Measurements from ENCODE around the gene VTI1B.
"Not testable (repeated sequence)": the region's sequence is repeated elsewhere in the genome, so short reads cannot be mapped to it uniquely, and the experiment has no call there.

Gene VTI1B, protein sequence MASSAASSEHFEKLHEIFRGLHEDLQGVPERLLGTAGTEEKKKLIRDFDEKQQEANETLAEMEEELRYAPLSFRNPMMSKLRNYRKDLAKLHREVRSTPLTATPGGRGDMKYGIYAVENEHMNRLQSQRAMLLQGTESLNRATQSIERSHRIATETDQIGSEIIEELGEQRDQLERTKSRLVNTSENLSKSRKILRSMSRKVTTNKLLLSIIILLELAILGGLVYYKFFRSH

DNA sequence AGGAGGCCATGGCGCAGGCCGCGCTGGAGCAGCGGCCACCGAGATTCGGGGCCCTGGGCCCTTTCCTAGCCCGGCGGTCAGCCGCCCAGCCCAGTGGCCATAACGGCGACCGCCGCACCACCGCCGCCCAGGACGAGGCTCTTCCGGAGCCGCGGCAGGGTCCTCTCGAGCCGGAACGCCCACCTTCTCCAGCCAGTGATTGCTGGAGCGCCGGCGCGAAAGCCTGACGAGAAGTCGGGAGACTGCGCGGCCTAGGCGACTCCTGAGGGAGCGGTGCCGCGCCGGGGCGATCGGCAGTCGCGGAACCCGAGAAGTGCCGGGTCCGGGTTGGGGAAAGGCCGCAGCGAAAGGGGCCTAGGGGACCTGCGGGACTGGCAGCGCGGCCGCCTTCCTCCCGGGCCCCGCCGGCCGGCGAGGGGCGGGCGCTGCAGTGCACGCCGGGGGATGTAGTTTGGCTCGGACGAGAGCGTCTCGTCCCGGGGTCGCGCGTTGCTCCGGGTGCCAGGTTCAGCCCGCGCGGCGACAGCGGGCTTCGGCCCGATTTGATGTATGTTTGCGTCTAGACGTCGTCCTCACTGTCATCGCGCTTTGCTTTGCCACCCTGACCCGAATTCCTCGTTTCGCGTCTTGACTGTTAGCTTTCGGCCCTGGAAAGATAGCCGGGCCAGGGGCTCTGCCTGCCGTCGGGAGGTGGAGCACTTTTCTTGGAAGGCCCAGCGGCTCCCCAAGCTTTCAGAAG lies at the start of gene VTI1B:
Gene VTI1B (minus strand): TSS at position 153 of the 739 bp plus-strand sequence. CDS start 143 bp downstream, at position 10.
- peak; percentile 68 for DNase-seq

DNA sequence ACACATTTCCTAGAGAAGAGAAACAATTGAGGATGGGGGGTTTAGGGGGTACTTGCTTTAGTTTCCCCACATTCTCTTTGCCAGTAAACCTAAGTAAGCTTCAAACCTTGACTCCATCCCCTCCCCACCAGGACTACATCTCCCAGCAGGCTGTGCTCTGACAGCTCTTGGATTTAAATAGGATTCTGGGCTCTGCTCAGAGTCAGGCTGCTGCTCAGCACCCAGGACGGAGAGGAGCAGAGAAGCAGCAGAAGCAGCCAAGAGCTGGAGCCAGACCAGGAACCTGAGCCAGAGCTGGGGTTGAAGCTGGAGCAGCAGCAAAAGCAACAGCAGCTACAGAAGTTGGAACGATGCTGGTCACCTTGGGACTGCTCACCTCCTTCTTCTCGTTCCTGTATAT lies 47.9 kb upstream of the VTI1B start:
- DNase-seq: no peak

GRCh38 chr14:67721875-67722274 lies 47.4 kb upstream of the VTI1B start:
- DNase-seq: no peak

- DNase-seq: no peak
These were observed 45.4 kb upstream of the VTI1B start for GRCh38 chr14:67719866-67720265.

DNA sequence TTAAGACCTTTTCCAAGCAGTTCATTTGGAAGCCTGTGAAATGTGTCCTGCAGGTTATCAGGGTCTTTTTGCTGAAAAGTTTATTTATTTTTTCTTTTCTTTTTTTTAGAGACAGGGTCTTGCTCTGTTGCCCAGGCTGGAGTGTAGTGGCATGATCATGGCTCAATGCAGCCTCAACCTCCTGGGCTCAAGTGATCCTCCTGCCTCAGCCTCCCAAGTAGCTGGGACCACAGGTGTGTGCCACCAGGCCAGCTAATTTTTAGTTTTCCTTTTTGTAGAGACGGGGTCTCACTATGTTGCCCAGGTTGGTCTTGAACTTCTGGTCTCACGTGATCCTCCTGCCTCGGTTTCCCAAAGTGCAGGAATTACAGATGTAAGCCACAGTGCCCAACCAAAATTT lies 45.0 kb upstream of the VTI1B start:
- DNase-seq: not testable (repeated sequence)

- no peak for DNase-seq
These were observed 43.8 kb upstream of the VTI1B start for GRCh38 chr14:67718265-67718664.

- DNase-seq: no peak
These were observed 42.6 kb upstream of the VTI1B start for GRCh38 chr14:67717048-67717447.

GRCh38 chr14:67710209-67710608 lies 35.8 kb upstream of the VTI1B start:
- no peak for DNase-seq

GRCh38 chr14:67709796-67710195 lies 35.4 kb upstream of the VTI1B start:
- DNase-seq: not testable (repeated sequence)

- not testable (repeated sequence) for DNase-seq
These were observed 34.9 kb upstream of the VTI1B start for GRCh38 chr14:67709346-67709745.

GRCh38 chr14:67705211-67705610 lies 30.8 kb upstream of the VTI1B start:
- DNase-seq: no peak

DNA sequence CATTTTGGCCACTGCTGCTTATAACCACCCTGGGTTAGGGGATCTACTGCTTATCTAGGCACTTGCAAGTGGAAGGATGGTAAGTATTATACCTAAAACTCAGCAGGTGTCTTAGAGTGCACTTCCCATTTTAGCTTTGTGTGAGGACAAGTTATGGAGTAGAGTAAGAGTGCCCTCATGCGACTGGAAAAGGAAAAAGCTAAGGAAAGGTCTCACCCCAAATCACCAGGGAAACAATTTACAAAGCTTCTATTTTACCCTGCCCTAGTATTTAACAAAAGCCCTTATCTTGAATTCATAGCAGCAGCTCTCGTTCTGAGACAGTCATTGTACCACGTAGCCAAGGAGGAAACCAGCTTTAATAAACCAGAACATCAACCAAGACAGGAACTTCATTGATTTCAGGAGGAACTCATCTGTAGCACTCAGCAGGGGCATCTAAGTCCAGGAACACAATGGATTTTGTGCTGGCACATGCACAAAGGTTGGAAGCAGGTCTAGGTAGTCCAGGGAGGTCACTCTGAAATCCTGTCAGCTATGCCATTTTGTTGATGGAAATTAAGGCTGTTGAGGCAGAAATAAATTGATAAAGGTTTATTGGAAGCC lies 30.2 kb upstream of the VTI1B start:
- DNase-seq: peak; percentile 65

- DNase-seq: no peak
These were observed 29.6 kb upstream of the VTI1B start for GRCh38 chr14:67703997-67704396.

DNA sequence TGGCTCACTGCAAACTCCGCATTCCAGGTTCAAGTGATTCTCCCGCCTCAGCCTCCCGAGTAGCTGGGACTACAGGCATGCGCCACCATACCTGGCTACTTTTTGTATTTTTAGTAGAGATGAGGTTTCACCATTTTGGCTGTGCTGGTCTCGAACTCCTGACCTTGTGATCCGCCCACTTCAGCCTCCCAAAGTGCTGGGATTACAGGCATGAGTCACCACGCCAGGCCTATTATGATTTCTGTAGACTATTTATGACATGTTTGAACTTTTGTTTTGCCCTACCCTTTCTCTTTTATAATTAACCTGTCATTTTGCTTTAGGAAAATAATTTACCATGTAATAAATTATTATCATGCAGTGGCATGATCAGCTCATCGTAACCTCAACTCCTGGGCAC lies 27.1 kb upstream of the VTI1B start, which contains the start of gene RDH12:
Gene RDH12 (plus strand): TSS at position 395 of the 400 bp plus-strand sequence. CDS start 20,757 bp downstream, outside the sequence.
- not testable (repeated sequence) for DNase-seq

DNA sequence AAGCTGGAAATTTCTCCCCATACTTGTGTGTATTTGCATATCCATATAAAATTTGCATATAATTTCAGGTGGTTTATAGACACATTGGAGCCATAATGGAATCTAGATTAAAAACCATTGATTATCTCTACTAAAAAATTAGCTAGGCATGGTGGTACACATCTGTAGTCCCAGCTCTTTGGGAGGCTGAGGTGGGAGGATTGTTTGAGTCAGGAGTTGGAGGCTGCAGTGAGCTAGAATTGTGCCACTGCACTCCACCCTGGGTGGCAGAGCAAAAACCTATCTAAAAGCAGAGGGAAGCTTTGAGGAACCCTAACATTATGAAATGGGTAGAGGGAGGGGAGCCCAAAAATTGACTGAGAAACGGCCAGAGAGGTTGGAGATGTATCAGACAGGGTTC lies 23.7 kb upstream of the VTI1B start:
- DNase-seq: no peak

DNA sequence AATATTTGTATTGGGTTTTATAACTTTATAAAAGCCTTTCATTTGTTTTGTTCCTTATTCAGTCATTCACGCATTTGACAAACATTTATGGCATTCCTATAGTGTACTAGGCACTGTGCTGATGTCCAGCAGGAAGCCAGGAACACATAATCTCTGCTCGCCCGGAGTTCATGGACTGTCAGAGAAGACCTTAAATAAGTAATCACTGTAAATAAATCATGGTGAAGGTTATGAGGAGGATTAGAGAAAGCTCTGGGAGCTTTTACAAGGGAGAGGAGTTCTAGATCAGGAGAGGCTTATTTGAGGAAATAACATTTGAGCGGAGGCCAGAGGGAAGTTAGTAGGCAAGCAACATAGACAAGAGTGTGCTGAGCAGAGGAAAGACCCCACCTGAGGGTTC lies 22.6 kb upstream of the VTI1B start:
- DNase-seq: no peak

- DNase-seq: peak; percentile 93
These were observed 21.0 kb upstream of the VTI1B start, which contains the start of gene RDH11 for GRCh38 chr14:67695394-67695949. TSS of gene RDH11 (minus strand) at chr14:67695764. CDS start at chr14:67695703, 61 bp downstream.

DNA sequence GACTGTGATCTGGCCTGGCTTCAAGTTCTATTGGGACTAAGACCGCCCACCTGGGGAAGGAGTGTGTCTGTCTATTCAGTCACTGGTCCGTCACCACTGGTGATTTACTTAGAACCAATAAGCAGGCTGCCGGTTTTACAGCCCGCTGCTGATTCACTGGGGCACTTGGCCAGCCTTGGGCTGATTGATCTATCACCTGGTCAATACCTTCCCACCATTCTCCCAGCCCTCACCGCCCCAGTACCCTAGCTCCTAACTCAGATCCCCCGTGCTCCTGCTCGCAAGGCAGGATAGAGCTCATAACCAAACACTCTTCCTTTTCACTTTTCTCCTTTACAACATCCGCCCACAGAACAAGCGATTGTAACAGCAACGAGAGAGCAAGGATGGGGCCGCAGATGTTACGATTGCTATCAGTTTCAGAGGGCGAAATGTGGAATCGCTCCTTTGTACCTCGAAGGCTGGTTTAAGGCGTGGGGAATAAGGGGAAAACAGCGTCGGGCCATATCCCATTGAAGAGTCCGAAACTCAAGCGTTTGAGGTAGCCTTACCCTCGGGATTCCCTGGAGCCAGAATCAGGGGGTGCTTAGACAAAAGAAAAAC lies 20.5 kb upstream of the VTI1B start:
- DNase-seq: peak; percentile 92

- no peak for DNase-seq
These were observed 15.6 kb upstream of the VTI1B start for GRCh38 chr14:67690011-67690410.

DNA sequence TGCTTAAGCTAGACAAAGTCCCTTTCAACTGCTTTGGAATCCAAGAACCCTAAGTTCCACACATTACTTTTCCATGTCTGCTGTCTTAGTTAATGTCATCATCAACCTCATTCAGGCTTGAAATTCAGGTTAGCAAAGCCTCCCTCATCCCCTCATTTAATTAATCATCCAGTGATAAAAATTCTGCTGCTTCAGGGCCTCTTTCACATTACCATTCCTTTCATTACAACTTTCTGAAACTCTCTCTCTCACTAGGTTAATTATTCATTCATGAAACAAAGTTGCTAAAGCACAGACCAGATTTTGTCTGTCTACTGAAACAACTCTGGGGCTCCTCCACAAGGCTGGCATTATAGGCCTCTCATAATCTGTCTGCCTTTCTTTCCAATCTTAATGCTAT lies 9.4 kb upstream of the VTI1B start:
- no peak for DNase-seq

- no peak for DNase-seq
These were observed 6.5 kb upstream of the VTI1B start for GRCh38 chr14:67680941-67681340.

DNA sequence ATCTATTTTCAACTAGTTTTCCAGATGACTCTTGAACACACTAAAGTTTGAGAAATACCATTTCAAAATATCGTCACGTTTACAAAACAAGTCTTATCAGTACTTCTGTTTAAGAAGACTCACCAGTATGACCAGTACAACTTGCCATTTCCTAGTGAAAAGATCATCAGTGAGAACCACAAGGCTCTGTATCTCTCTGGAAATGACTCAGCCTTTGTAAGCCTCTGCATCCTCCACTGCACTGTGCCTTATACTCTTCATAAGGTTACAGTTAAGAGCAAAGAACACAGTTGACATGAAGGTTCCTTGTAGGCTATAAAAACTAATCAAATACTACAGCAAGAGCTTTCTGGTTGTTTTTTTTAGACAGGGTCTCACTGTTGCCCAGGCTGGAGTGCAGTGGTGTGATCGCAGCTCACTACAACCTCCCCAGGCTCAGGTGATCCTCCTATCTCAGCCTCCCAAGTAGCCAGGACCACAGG lies 5.7 kb upstream of the VTI1B start:
- DNase-seq: no peak

- no peak for DNase-seq
These were observed 4.6 kb upstream of the VTI1B start for GRCh38 chr14:67679006-67679405.

Measured in NCI-H1105 (cell line).